NT2/D1 (cell line): ENCODE data around the gene MRPS23.

ENCODE experiments used
- DNase-seq: peaks from one replicate; pipeline ENCODE4 v3.0.0-alpha.2; 2011; ENCODE audit warnings: low read depth, low spot score
- H3K27me3 ChIP-seq: 2 replicates; pipeline ENCODE4 v1.6.0; 2011; ENCODE audit warnings: mild to moderate bottlenecking; ENCODE audit not compliant: insufficient read length, insufficient read depth
- H3K36me3 ChIP-seq: 2 replicates; pipeline ENCODE4 v1.6.1; 2011; ENCODE audit warnings: mild to moderate bottlenecking, low read length, mixed read lengths; ENCODE audit not compliant: insufficient read depth, insufficient read length
- H3K4me1 ChIP-seq: 2 replicates; pipeline ENCODE4 v1.5.1; 2011; ENCODE audit not compliant: insufficient read depth, insufficient read length
- H3K4me3 ChIP-seq: 2 replicates; pipeline ENCODE4 v1.5.1; 2011; ENCODE audit warnings: low read depth; ENCODE audit not compliant: insufficient read length
- H3K9ac ChIP-seq: 2 replicates; pipeline ENCODE4 v1.6.0; 2011; ENCODE audit warnings: low read depth; ENCODE audit not compliant: insufficient read length
- H3K9me3 ChIP-seq: 2 replicates; pipeline ENCODE4 v1.5.1; 2011; ENCODE audit warnings: mild to moderate bottlenecking, low read length; ENCODE audit not compliant: insufficient read depth
- SUZ12 ChIP-seq: IDR thresholded peaks from 2 replicates; pipeline ENCODE4 v1.6.1; 2011; ENCODE audit not compliant: insufficient read length, insufficient read depth; ENCODE audit errors: extremely low read depth
- YY1 ChIP-seq: IDR thresholded peaks from 2 replicates; pipeline ENCODE4 v1.6.1; 2011; ENCODE audit not compliant: insufficient read length, insufficient read depth
- ZNF274 ChIP-seq: IDR thresholded peaks from 2 replicates; pipeline ENCODE4 v1.6.1; 2011; ENCODE audit warnings: mild to moderate bottlenecking, low read depth, low read length

Gene MRPS23

DNA sequence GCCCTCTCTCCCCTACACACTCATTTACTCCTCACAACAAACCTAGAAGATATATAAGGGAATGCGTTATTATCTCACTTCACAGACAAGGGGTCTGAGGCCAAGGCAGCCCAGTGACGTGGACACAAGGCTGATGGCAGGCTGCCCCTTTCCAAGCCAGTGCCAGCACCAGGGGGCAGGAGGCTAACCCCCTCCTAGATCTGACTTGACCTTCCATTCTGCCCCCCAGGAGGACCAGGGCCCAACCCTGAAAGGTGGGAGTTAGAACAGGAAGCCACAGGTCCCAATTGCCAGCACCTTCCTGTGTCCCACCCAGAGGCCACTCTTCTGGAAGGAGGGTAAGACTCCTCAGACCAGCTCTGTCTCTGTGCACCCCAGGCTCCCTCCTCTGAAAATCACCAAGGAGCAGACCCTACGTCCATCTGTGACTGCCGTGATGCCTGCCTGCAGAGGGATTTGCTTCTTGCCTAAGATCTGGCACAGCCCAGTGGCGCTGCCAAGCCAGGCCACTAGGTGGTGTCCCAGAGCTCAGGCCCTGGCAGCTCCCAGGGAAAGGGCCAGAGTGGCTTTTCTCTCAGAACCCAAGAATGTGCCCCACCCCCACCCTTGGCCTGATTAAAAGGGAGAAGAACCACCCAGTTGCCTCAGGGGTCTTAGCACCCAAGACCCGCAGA is 42.4 kb upstream of the MRPS23 start:
- Histone ChIP-seq H3K9ac (no peak overlapping the region), H3K4me3 (no peak overlapping the region)

DNA sequence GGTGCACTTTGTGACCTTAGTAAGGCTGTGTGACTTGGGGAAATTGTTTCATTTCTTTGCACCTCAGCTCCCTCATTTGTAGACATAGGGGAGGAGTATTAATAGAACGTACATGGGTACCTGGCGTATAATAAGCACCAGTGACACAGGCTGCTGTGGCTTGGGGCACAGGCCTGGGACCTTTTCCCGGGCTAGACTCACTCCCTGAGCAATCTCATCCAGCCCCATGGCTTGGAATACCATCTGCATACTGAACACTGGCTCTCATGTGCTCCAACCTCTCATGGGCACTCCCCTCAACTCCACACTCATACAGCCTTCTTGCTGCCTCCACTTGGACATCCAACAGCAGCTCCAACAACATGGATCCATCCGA is 41.0 kb upstream of the MRPS23 start:
- H3K9ac ChIP-seq: no peak overlapping the region
- H3K4me3 ChIP-seq: no peak overlapping the region
- peaks cover 13% of the 10 kb centered on the region for H3K4me1 ChIP-seq
- TF ChIP-seq YY1 (no peak), ZNF274 (no peak), SUZ12 (no peak)
- peaks cover 5% of the 10 kb centered on the region for H3K36me3 ChIP-seq
- H3K9me3 ChIP-seq: peaks cover 8% of the 10 kb centered on the region; the same call in 1 of the 2 replicates
- H3K27me3 ChIP-seq: no peaks in the 10 kb centered on the region
- DNase-seq: no peak

More for the DNA sequence above, 42.4 kb upstream of the MRPS23 start:
- Histone ChIP-seq H3K27me3 (no peaks in the 10 kb centered on the region), H3K9me3 (peaks cover 8% of the 10 kb centered on the region; the same call in 1 of the 2 replicates), H3K36me3 (peaks cover 5% of the 10 kb centered on the region), H3K4me1 (peaks cover 13% of the 10 kb centered on the region)
- no peak for DNase-seq
- TF ChIP-seq SUZ12 (no peak), YY1 (no peak), ZNF274 (no peak)

GRCh38 chr17:57889892-57890856 is 40.3 kb upstream of the MRPS23 start:
- Histone ChIP-seq H3K9me3 (peaks cover 8% of the 10 kb centered on the region; the same call in 1 of the 2 replicates), H3K27me3 (no peaks in the 10 kb centered on the region), H3K36me3 (peaks cover 7% of the 10 kb centered on the region), H3K9ac (no peak overlapping the region), H3K4me1 (peaks cover 11% of the 10 kb centered on the region), H3K4me3 (no peak overlapping the region)
- no peak for TF ChIP-seq YY1
- no peak for TF ChIP-seq SUZ12
- TF ChIP-seq ZNF274: no peak
- no peak for DNase-seq

- Histone ChIP-seq H3K9me3 (peaks cover 8% of the 10 kb centered on the region; the same call in 1 of the 2 replicates), H3K27me3 (no peaks in the 10 kb centered on the region), H3K4me3 (no peak overlapping the region), H3K4me1 (peaks cover 9% of the 10 kb centered on the region), H3K36me3 (peaks cover 16% of the 10 kb centered on the region), H3K9ac (no peak overlapping the region)
- no peak for TF ChIP-seq YY1
- TF ChIP-seq ZNF274: no peak
- no peak for TF ChIP-seq SUZ12
- DNase-seq: no peak
Measured at GRCh38 chr17:57889252-57889651, 39.4 kb upstream of the MRPS23 start.

GRCh38 chr17:57888311-57889216 is 38.7 kb upstream of the MRPS23 start:
- H3K9ac ChIP-seq: no peak overlapping the region
- no peaks in the 10 kb centered on the region for H3K27me3 ChIP-seq
- DNase-seq: no peak
- no peak overlapping the region for H3K4me3 ChIP-seq
- peaks cover 8% of the 10 kb centered on the region; the same call in 1 of the 2 replicates for H3K9me3 ChIP-seq
- H3K4me1 ChIP-seq: peaks cover 9% of the 10 kb centered on the region
- H3K36me3 ChIP-seq: peaks cover 20% of the 10 kb centered on the region
- TF ChIP-seq ZNF274: no peak
- TF ChIP-seq YY1: no peak
- no peak for TF ChIP-seq SUZ12

GRCh38 chr17:57887161-57887560 is 37.3 kb upstream of the MRPS23 start:
- no peak overlapping the region for H3K9ac ChIP-seq
- H3K36me3 ChIP-seq: peaks cover 32% of the 10 kb centered on the region
- DNase-seq: no peak
- H3K27me3 ChIP-seq: no peaks in the 10 kb centered on the region
- H3K4me3 ChIP-seq: no peak overlapping the region
- H3K4me1 ChIP-seq: no peaks in the 10 kb centered on the region
- H3K9me3 ChIP-seq: peaks cover 20% of the 10 kb centered on the region
- TF ChIP-seq YY1: no peak
- no peak for TF ChIP-seq SUZ12
